DND-41 (cell line): ENCODE data around the gene SCAMP3.

ENCODE experiments used
- ATAC-seq: fragments of 200-7000 bp; cut with Tn5 transposase; 3 replicates; pipeline ENCODE4 v1.9.1; 2021; ENCODE audit warnings: low read depth; ENCODE audit not compliant: insufficient read depth
- DNase-seq: peaks from one replicate; pipeline ENCODE4 v3.0.0-alpha.2; 2020
- H2AFZ ChIP-seq: 2 replicates; pipeline ENCODE4 v1.6.0; 2012; ENCODE audit warnings: low read depth, low read length
- H3K27ac ChIP-seq: 2 replicates; pipeline ENCODE4 v1.5.1; 2012; ENCODE audit warnings: low read length, inconsistent platforms
- H3K27me3 ChIP-seq: fragments of 200-600 bp; sonication (generic); 2 replicates; pipeline ENCODE4 v1.6.0; 2012; ENCODE audit warnings: low read length, mild to moderate bottlenecking, inconsistent platforms; ENCODE audit not compliant: insufficient read depth, poor library complexity
- H3K36me3 ChIP-seq: 2 replicates; pipeline ENCODE4 v1.5.1; 2012; ENCODE audit warnings: low read length, inconsistent platforms; ENCODE audit not compliant: insufficient read depth
- H3K4me1 ChIP-seq: 2 replicates; pipeline ENCODE4 v1.5.1; 2012; ENCODE audit warnings: mild to moderate bottlenecking, low read length; ENCODE audit not compliant: insufficient read depth
- H3K4me2 ChIP-seq: 2 replicates; pipeline ENCODE4 v1.6.0; 2012; ENCODE audit warnings: mild to moderate bottlenecking, moderate library complexity, low read length, inconsistent platforms; ENCODE audit not compliant: insufficient read depth
- H3K4me3 ChIP-seq, 2 experiments: fragments of 200-600 bp in 1 of 2; shearing (Covaris generic) in 1 of 2; 2 replicates each; pipeline ENCODE4 v1.5.1; 2012 to 2016; ENCODE audit warnings: inconsistent platforms in 2 of 2, low read length in 2 of 2, mild to moderate bottlenecking in 2 of 2, low read depth in 1 of 2, moderate library complexity in 1 of 2
- H3K79me2 ChIP-seq: 2 replicates; pipeline ENCODE4 v1.6.0; 2012; ENCODE audit warnings: low read length, inconsistent platforms; ENCODE audit not compliant: insufficient read depth
- H3K9ac ChIP-seq: 2 replicates; pipeline ENCODE4 v1.6.0; 2012; ENCODE audit warnings: low read depth, mild to moderate bottlenecking, inconsistent platforms, low read length, moderate library complexity
- H3K9me3 ChIP-seq: 2 replicates; pipeline ENCODE4 v1.5.1; 2012; ENCODE audit warnings: low read length, moderate library complexity, mild to moderate bottlenecking, inconsistent platforms; ENCODE audit not compliant: insufficient read depth, severe bottlenecking
- H4K20me1 ChIP-seq: 2 replicates; pipeline ENCODE4 v1.6.0; 2012; ENCODE audit warnings: low read length; ENCODE audit not compliant: insufficient read depth
- EZH2 ChIP-seq: IDR thresholded peaks from 3 replicates; pipeline ENCODE4 v1.6.1; 2012; ENCODE audit warnings: borderline replicate concordance, low read depth, mild to moderate bottlenecking, moderate library complexity, low read length, inconsistent platforms; ENCODE audit not compliant: severe bottlenecking
- TF ChIP-seq, protein P1 (sequence below): IDR thresholded peaks from 2 replicates; pipeline ENCODE4 v1.5.1; 2012; ENCODE audit warnings: borderline replicate concordance, low read length, moderate library complexity, mild to moderate bottlenecking; ENCODE audit not compliant: poor library complexity, severe bottlenecking; ENCODE audit errors: extremely low read depth

SCAMP3 gene

DNA sequence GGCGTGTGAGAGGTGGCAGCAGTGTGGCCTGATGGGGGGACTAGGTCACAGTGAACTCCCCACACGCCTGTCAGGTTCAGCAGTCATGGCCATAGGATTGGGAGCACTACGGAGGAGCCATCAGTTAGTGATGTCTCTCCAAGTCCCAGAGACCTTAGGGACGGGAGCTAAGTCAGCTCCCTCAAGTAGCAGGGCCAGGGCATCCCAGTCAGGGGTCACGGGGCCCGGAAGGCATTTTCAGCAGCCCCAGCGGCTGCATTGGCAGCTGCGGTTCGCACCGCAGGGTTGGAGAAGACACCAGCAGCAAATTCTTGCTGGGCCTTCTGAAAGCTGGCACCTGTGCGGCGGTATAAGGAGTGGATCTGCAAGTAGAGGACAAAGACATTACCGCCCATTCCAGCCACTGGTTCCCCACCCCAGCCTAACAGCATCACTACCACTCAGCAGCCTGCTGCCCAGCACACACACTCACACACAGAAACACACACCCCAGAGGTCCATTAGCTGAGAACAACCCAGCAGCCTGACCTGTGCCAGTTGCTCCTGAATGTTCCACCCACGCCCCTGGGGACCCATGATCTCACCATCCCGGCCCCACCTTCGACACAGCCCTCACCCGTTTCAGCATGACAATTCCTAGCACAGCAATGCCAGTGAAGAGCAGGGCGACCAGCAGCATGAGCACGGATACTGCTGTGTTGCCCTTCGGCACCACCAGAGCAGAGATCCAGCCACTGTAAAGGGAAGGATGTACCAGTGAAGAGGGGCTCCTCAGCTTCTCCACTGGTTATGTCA is 5.9 kb downstream of the SCAMP3 start:
- H3K36me3 ChIP-seq: peaks cover 28% of the 10 kb centered on the region
- H3K27me3 ChIP-seq: no peaks in the 10 kb centered on the region
- peak overlapping the region; percentile 85 for H3K4me2 ChIP-seq
- H3K9ac ChIP-seq: peak overlapping the region; percentile 66; the same call in 1 of the 2 replicates
- no peaks in the 10 kb centered on the region for H3K9me3 ChIP-seq
- TF ChIP-seq, protein P1, sequence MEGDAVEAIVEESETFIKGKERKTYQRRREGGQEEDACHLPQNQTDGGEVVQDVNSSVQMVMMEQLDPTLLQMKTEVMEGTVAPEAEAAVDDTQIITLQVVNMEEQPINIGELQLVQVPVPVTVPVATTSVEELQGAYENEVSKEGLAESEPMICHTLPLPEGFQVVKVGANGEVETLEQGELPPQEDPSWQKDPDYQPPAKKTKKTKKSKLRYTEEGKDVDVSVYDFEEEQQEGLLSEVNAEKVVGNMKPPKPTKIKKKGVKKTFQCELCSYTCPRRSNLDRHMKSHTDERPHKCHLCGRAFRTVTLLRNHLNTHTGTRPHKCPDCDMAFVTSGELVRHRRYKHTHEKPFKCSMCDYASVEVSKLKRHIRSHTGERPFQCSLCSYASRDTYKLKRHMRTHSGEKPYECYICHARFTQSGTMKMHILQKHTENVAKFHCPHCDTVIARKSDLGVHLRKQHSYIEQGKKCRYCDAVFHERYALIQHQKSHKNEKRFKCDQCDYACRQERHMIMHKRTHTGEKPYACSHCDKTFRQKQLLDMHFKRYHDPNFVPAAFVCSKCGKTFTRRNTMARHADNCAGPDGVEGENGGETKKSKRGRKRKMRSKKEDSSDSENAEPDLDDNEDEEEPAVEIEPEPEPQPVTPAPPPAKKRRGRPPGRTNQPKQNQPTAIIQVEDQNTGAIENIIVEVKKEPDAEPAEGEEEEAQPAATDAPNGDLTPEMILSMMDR: no peak
- TF ChIP-seq EZH2: no peak
- DNase-seq: no peak
- ATAC-seq: no peak
- H2AFZ ChIP-seq: no peak overlapping the region
- H3K27ac ChIP-seq: no peak overlapping the region
- peaks cover 33% of the 10 kb centered on the region for H3K79me2 ChIP-seq
- peaks cover 8% of the 10 kb centered on the region; the same call in 1 of the 2 replicates for H4K20me1 ChIP-seq
- H3K4me3 ChIP-seq: peak overlapping the region in 1 of 2 experiments; percentile 60; a peak in 1 of 4 replicates
- H3K4me1 ChIP-seq: peaks cover 46% of the 10 kb centered on the region

DNA sequence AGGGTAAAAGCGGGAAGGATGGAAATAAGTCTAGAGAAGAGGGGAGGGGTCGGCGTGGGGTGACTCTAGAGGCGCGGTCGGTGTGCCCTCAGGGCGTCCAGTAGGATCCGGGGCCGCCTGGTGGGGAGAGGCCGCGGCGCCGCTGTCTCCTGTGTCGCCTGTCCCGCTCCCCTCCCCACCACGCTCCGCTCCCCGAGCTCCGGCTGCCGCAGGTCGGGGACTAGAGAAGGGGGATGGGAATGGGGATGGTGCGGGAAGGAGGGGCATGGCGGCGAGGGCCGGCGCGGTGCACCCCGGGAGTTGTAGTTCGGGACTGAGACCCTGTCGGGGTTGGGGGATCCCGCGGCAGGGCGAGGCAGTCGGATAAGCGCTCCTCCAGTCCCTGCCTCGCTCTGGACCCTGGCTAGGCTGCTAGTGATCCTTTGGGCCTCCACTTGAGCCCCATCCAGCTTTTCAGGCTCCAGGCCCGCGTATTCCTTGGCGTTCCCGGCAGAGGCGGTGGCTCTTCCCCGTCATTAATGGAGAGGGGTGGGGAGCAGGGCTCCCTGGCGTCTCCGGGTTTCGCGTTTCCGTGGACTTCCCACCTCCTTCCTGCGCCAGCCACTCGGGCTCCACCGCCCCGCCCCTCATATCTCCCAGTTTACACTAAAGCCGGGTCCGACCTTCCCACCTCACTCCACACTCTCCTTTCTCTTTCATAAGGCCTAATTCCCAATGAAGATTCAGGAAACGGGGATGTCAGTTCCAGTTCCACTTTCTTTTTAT is 6.7 kb downstream of the SCAMP3 start, which contains the start of gene ENTREP3:
Gene ENTREP3, minus strand, starts transcription at position 241 of the 765 bp plus-strand sequence. CDS start 606 bp downstream, outside the sequence.
- ATAC-seq (peak; percentile 78), DNase-seq (peak; percentile 90)
- H3K36me3 ChIP-seq: peaks cover 22% of the 10 kb centered on the region
- TF ChIP-seq EZH2: no peak
- TF ChIP-seq, protein P1: no peak
- H4K20me1 ChIP-seq: peaks cover 3% of the 10 kb centered on the region; the same call in 1 of the 2 replicates
- H3K9ac ChIP-seq: peak within 1 kb of the TSS; percentile 66
- peak within 1 kb of the TSS; percentile 61 for H2AFZ ChIP-seq
- H3K27me3 ChIP-seq: no peaks in the 10 kb centered on the region
- H3K9me3 ChIP-seq: no peaks in the 10 kb centered on the region
- H3K4me1 ChIP-seq: peaks cover 46% of the 10 kb centered on the region
- peaks cover 24% of the 10 kb centered on the region for H3K79me2 ChIP-seq
- peak within 1 kb of the TSS; percentile 67 for H3K27ac ChIP-seq
- H3K4me2 ChIP-seq: peak within 1 kb of the TSS; percentile 85
- peak within 1 kb of the TSS; percentile 49 to 60 for H3K4me3 ChIP-seq

DNA sequence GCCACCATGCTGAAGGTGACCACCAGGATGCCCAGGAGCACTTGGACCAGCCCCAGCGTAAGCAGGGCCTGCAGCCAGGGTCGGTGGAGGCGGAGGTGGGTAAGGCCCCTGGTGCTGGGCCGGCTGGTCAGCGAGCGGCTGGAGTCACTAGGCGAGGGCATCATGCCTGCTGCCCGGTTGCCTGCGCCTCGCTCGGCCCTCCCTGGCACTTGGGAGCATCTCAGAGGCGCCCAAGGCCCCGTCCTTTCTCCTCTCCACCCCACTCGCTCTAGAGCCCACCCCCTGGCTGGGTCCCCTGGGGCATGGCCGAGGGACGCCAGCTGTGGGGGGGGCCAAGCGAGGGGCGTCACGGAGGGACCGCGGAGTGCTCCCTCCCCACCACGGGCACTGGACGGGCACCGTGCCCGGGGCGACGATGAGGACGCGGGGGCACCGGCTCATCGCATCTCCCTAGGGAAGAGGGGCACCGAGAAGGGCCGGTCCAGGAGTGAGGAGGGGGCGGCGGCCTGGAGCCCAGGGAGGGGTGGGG is 7.4 kb downstream of the SCAMP3 start:
- Histone ChIP-seq H3K4me2 (peak overlapping the region; percentile 85), H3K4me1 (peaks cover 47% of the 10 kb centered on the region), H4K20me1 (no peaks in the 10 kb centered on the region), H3K9me3 (no peaks in the 10 kb centered on the region), H3K36me3 (peaks cover 17% of the 10 kb centered on the region), H3K9ac (peak overlapping the region; percentile 66), H3K79me2 (peaks cover 21% of the 10 kb centered on the region), H3K27me3 (no peaks in the 10 kb centered on the region), H3K4me3 (peak overlapping the region; percentile 49 to 60), H2AFZ (peak overlapping the region; percentile 61), H3K27ac (peak overlapping the region; percentile 67)
- peak; percentile 2; the same call in 2 of the 3 replicates for ATAC-seq
- DNase-seq: peak; percentile 34
- TF ChIP-seq EZH2: no peak
- TF ChIP-seq, protein P1: no peak
